ENCODE results near the gene HSPG2.
"Not testable (repeated sequence)": the region's sequence is repeated elsewhere in the genome, so short reads cannot be mapped to it uniquely, and the experiment has no call there.

HSPG2 gene

DNA sequence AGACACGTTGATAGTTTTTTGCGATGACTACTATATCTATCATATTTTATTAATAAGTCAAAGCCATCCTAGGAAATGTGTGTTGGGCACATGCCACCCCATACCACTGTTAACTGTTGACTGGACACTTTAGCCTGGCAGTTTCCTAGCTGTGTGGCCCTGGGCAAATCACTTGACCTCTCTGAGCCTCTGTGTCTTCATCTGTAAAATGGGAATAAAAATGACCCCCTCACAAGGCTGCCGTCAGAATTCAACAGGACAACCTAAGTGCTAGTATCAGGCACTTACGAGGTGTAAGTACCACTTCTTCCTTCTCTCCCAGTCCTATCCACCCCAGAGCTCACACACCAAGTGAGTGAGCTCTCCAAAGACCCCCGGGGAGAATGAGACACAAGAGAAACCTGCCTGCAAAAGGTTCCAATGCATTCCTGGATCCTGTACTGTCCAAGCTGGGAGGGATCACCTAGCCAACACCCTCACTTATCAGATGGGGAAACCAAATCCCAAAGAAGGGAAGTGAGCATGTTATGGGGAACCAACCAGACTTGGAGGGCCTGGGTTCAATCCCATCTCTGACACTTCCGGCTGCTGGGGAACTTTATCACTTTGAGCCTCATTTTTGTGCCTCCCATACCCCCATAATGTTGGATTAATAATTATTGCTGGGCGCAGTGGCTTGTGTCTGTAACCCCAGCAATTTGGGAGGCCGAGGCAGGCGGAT is 24.9 kb downstream of the HSPG2 start:
- DNase-seq (ENCODE audit: low read depth in 3 of 3): no peak

DNA sequence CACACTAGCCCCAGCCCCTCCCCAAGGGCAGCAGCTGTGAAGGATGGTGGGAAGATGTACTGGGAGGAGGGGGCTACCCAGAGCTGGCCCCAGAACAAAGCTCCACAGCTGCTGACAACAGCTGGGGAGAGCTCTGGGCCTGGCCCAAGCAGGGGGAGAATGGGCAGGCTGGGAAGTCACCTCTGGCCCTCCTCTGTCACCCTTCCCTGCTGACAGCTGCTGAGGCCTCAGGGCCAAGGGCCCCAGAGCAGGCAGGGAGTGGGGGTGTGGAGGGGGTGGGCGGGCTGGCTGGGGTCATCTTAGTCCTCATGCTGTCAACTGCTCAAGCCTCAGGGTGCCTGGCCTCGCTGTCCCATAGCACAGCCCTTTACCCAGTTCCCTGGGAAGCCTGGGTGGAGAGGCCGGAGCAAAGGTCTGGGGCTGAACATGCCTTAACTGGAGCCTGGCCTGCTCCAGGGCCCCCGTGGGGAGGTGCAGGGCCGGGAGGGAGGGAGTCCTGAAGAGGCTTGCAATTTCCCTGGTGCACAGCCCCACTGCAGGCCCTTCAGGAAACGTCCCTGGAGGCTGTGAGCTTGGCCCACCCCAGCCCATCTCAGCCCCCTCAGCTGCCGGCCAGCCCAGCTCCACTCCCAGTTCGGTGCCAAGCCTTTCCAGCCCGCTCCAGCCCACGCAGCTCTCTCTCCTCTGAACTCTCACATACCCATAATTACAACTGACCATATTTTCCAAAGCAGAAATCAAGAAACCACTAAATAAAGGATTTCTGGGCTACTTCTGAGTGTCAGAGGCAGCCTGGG is 25.7 kb downstream of the HSPG2 start:
- no peak for DNase-seq (ENCODE audit: low read depth in 3 of 3)

DNA sequence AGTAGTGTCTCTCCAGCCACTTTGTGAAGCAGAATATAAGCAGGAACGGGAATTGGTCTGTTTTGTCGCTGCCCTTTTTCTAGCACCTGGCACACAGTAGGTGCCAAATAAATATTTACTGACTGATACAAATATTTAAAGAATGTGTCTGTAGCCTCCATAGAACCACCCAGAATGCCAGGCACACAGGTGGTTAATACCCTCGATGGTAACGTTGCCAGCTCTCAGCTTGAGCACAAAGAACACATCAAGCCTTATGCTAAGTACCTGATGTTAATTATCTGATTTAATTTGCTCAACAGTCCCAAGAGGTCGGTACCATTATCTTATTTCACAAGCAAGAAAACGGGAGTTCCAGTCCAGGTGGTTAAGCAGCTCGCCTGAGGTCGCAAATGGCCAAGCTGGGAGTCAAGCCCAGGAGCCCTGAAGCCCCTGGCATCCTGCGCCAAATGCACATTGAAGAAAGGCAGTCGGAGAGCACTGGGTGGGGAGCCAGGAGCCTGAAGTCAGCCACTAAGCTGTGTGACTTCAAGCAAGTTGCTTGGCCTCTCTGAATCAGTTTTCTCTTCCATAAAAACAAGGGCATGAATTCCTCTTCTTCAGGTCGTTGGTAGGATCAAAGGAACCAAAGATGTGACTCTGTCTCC is 26.4 kb downstream of the HSPG2 start:
- DNase-seq (ENCODE audit: low read depth in 3 of 3): no peak

GRCh38 chr1:21909787-21910503 is 27.2 kb downstream of the HSPG2 start:
- DNase-seq (ENCODE audit: low read depth in 3 of 3): peak in 2 of 3 donors; percentile 38 to 46

GRCh38 chr1:21909286-21909759 is 27.8 kb downstream of the HSPG2 start:
- DNase-seq (ENCODE audit: low read depth in 3 of 3): no peak

- DNase-seq (ENCODE audit: low read depth in 3 of 3): not testable (repeated sequence)
Measured at GRCh38 chr1:21907737-21908534, 29.2 kb downstream of the HSPG2 start.

DNA sequence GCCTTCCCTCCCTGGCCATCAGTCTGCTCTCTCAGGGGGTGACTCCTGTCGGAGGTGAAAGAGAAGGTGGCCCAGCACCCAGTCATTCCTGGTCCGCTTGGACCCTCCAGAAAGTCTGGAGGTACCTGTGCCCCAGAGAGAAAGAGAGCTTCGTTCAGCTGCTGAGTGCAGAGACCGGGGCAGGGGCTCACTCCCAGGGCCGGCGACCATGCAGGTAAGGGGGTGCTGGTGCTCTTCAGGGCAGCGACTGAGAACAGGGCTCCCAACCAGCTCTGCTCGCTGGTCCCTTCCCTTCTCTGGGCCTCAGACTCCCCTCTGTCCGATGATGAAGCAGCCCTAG is 30.1 kb downstream of the HSPG2 start:
- no peak for DNase-seq (ENCODE audit: low read depth in 3 of 3)

GRCh38 chr1:21906173-21907078 is 30.7 kb downstream of the HSPG2 start:
- no peak for DNase-seq (ENCODE audit: low read depth in 3 of 3)

DNA sequence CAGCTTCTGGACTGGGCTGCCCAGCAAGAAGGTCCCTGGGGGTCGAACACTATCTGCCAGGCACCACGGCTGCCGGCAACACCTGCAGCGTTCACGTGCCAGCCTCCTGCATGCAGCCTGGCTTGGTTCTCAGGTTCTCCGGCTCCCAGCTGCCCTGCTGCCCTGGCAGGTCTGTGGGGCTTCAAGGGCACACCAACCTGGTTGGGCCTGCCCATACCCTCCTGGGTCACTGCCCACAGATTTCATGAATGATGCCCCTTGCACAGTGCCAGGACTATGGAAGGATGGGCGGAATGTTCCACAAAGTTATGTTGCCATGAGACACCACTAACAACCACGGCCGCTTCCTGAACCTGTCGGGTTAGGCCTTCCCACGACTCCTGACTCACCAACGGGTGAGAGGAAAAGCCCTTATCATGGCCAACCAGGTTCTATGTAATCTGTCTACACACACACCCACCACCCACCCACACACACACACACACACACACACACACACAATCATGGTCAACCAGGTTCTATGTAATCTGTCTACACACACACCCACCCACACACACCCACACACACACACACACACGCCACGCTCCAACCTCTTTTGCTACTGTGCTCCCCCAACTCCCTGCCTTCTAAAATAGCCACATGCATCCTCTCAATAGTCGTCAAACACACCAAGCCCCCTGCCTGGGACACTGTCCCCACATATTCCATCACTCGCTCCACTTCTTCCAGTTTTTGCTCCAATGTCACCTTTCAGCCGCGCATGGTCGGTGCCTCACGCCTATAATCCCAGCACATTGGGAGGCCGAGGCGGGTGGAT is 32.2 kb downstream of the HSPG2 start:
- DNase-seq (ENCODE audit: low read depth in 3 of 3): no peak

- DNase-seq (ENCODE audit: low read depth in 3 of 3): no peak
Measured at GRCh38 chr1:21904454-21904703, 32.7 kb downstream of the HSPG2 start.

DNA sequence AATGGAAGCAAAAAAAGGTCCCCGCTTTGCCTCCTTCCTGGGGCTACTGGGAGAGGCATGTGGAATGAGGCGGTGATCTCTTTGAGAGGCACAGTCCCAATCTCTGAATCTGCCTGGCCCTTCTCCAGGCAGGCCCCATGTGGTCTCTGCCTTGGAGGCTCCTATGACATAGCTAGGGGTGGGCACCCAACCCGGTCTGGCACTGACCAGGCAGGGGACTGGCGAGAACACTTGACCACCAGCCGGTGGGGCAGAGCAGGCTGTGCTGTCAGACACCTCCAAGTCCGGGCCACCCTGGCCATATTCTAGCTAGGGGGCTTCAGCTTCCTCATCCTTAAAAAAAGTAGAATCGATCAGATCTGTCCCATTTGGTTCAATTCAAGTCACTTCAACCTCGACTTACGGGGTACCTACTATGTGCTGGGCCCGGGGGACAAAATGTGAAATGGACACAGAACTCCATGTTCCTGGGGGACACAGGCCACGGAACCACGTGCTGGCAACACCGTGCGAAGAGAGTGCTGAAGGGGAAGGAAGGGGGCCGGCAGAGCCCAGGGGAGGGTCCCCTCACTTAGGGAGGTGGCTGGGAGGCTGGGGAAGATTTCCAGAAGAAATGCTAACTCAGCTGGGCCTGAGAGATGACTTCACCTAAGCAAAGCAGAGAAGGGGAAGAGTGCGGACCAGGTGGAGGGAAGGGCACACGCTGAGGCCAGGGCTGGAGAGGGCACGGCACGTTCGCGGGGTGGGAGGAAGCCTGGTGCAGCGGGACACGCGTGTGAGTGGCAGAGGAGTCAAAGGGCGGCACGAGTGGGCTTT is 33.3 kb downstream of the HSPG2 start:
- DNase-seq (ENCODE audit: low read depth in 3 of 3): no peak

- DNase-seq (ENCODE audit: low read depth in 3 of 3): no peak
Measured at GRCh38 chr1:21902026-21903012, 34.8 kb downstream of the HSPG2 start.

- DNase-seq (ENCODE audit: low read depth in 3 of 3): no peak
Measured at GRCh38 chr1:21901473-21901847, 35.6 kb downstream of the HSPG2 start.

DNA sequence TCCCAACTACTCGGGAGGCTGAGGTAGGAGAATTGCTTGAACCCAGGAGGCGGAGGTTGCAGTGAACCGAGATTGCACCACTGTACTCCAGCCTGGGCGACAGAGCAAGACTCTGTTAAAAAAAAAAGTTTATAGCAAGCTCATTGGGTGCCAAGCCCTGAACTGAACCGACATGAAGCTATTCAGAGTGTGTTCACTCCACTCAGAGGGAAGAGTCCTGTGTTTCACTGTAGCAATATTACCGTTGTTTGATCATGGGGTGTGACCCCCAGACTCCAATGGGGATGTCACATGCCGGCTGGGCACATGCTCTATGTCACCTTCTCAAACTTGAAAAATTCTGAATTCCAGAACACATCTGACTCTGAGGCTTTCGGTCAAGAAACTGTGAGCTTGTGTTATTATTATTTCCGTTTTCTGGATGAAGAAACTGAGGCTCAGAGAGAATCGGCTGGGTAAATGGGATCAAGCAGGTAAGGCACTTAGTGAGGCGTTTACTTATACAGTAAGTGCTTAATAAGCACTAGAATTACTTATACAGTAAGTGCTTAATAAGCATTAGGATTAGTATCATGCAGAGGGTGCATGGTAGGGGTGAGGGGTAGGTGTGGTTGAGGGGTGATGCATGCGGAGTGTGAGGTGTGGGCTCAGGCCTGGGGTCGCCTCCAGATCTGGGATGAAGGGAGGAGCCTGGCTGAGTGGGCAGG is 36.2 kb downstream of the HSPG2 start:
- DNase-seq (ENCODE audit: low read depth in 3 of 3): no peak

- no peak for DNase-seq (ENCODE audit: low read depth in 3 of 3)
Measured at GRCh38 chr1:21899987-21900386, 37.1 kb downstream of the HSPG2 start.

GRCh38 chr1:21899267-21899810 is 37.8 kb downstream of the HSPG2 start:
- DNase-seq (ENCODE audit: low read depth in 3 of 3): no peak
